HUES48 (cell line): ENCODE results near the gene RBM14.
"Not testable (repeated sequence)": the region's sequence is repeated elsewhere in the genome, so short reads cannot be mapped to it uniquely, and the experiment has no call there.

Experiments used
- H3K27ac ChIP-seq: one replicate; pipeline ENCODE4 v1.7.0; 2013; ENCODE audit warnings: low read depth, low read length, inconsistent platforms
- H3K27me3 ChIP-seq: 2 replicates; pipeline ENCODE4 v1.6.1; 2013; ENCODE audit warnings: mild to moderate bottlenecking, low read length; ENCODE audit not compliant: control insufficient read depth, insufficient read depth
- H3K36me3 ChIP-seq: 2 replicates; pipeline ENCODE4 v1.6.1; 2013; ENCODE audit warnings: low read length; ENCODE audit not compliant: control insufficient read depth, insufficient read depth
- H3K4me1 ChIP-seq: 2 replicates; pipeline ENCODE4 v1.6.1; 2013; ENCODE audit warnings: mild to moderate bottlenecking, low read length; ENCODE audit not compliant: control insufficient read depth, insufficient read depth
- H3K4me3 ChIP-seq: 2 replicates; pipeline ENCODE4 v1.5.1; 2013; ENCODE audit warnings: mild to moderate bottlenecking, low read depth, low read length
- H3K9ac ChIP-seq: 2 replicates; pipeline ENCODE4 v1.6.1; 2013; ENCODE audit warnings: mild to moderate bottlenecking, low read depth, low read length, moderate library complexity
- H3K9me3 ChIP-seq: 2 replicates; pipeline ENCODE4 v1.6.1; 2013; ENCODE audit warnings: low read length; ENCODE audit not compliant: control insufficient read depth, insufficient read depth

RBM14 gene

GRCh38 chr11:66636411-66636810, 20.0 kb downstream of the RBM14 start:
- Histone ChIP-seq H3K36me3 (peaks cover 57% of the 10 kb centered on the region), H3K4me3 (no peak overlapping the region), H3K27ac (peak overlapping the region; percentile 26), H3K4me1 (peaks cover 25% of the 10 kb centered on the region), H3K27me3 (no peaks in the 10 kb centered on the region), H3K9me3 (no peaks in the 10 kb centered on the region), H3K9ac (no peak overlapping the region)

- Histone ChIP-seq H3K9ac (peak overlapping the region; percentile 83), H3K4me3 (peak overlapping the region; percentile 59), H3K27me3 (no peaks in the 10 kb centered on the region), H3K36me3 (peaks cover 61% of the 10 kb centered on the region), H3K27ac (peak overlapping the region; percentile 95), H3K9me3 (no peaks in the 10 kb centered on the region), H3K4me1 (peaks cover 32% of the 10 kb centered on the region)
Measured at GRCh38 chr11:66637557-66638176, 21.2 kb downstream of the RBM14 start.

GRCh38 chr11:66638177-66639065, 22.0 kb downstream of the RBM14 start, which contains the start of gene RBM4:
RBM4 (plus strand) TSS chr11:66638703; CDS start chr11:66639712, 1,009 bp downstream.
- H3K36me3 ChIP-seq, result peaks cover 61% of the 10 kb centered on the region
- H3K4me3 ChIP-seq, result peak within 1 kb of the TSS; percentile 97
- H3K9ac ChIP-seq, result peak within 1 kb of the TSS; percentile 100
- no peaks in the 10 kb centered on the region for H3K27me3 ChIP-seq
- H3K9me3 ChIP-seq, result no peaks in the 10 kb centered on the region
- H3K27ac ChIP-seq, result peak within 1 kb of the TSS; percentile 96
- H3K4me1 ChIP-seq, result peaks cover 32% of the 10 kb centered on the region

GRCh38 chr11:66639066-66639813, 22.8 kb downstream of the RBM14 start:
- peaks cover 63% of the 10 kb centered on the region for H3K36me3 ChIP-seq
- peak overlapping the region; percentile 96 for H3K27ac ChIP-seq
- H3K4me1 ChIP-seq, result peaks cover 32% of the 10 kb centered on the region
- H3K9ac ChIP-seq, result peak overlapping the region; percentile 100
- H3K4me3 ChIP-seq, result peak overlapping the region; percentile 97
- H3K27me3 ChIP-seq, result no peaks in the 10 kb centered on the region
- no peaks in the 10 kb centered on the region for H3K9me3 ChIP-seq

- H3K27me3 ChIP-seq, H3K27ac ChIP-seq, H3K9ac ChIP-seq, H3K9me3 ChIP-seq: not testable (repeated sequence)
- peak overlapping the region; percentile 97 for H3K4me3 ChIP-seq
- peaks cover 64% of the 10 kb centered on the region for H3K36me3 ChIP-seq
- peaks cover 32% of the 10 kb centered on the region for H3K4me1 ChIP-seq
Measured at GRCh38 chr11:66639814-66640340, 23.4 kb downstream of the RBM14 start.

- H3K4me3 ChIP-seq, result peak overlapping the region; percentile 97
Measured at GRCh38 chr11:66641834-66642233, 25.4 kb downstream of the RBM14 start.

GRCh38 chr11:66643745-66644437, 27.5 kb downstream of the RBM14 start:
- no peak overlapping the region for H3K27ac ChIP-seq
- no peaks in the 10 kb centered on the region for H3K27me3 ChIP-seq
- no peak overlapping the region for H3K9ac ChIP-seq
- peaks cover 23% of the 10 kb centered on the region for H3K4me1 ChIP-seq
- 0 out of 2 replicates have a peak overlapping the region, but pooled peaks have one; percentile 7 for H3K4me3 ChIP-seq
- H3K36me3 ChIP-seq, result peaks cover 93% of the 10 kb centered on the region
- no peaks in the 10 kb centered on the region for H3K9me3 ChIP-seq

More at GRCh38 chr11:66641834-66642233, 25.4 kb downstream of the RBM14 start:
- Histone ChIP-seq H3K27me3 (no peaks in the 10 kb centered on the region), H3K9ac (no peak overlapping the region), H3K27ac (no peak overlapping the region), H3K9me3 (no peaks in the 10 kb centered on the region), H3K36me3 (peaks cover 75% of the 10 kb centered on the region), H3K4me1 (peaks cover 32% of the 10 kb centered on the region)

- Histone ChIP-seq H3K4me1 (peaks cover 2% of the 10 kb centered on the region; the same call in 1 of the 2 replicates), H3K27ac (no peak overlapping the region), H3K36me3 (peaks cover 91% of the 10 kb centered on the region), H3K4me3 (no peak overlapping the region), H3K27me3 (no peaks in the 10 kb centered on the region), H3K9me3 (no peaks in the 10 kb centered on the region), H3K9ac (no peak overlapping the region)
Measured at GRCh38 chr11:66646828-66647227, 30.4 kb downstream of the RBM14 start.

GRCh38 chr11:66649903-66650302, 33.5 kb downstream of the RBM14 start:
- Histone ChIP-seq H3K9me3 (no peaks in the 10 kb centered on the region), H3K36me3 (peaks cover 80% of the 10 kb centered on the region), H3K4me1 (no peaks in the 10 kb centered on the region; the same call in 1 of the 2 replicates), H3K4me3 (no peak overlapping the region), H3K27me3 (no peaks in the 10 kb centered on the region), H3K27ac (no peak overlapping the region), H3K9ac (no peak overlapping the region)

GRCh38 chr11:66651016-66651415, 34.6 kb downstream of the RBM14 start:
- H3K27ac ChIP-seq, result no peak overlapping the region
- H3K27me3 ChIP-seq, result no peaks in the 10 kb centered on the region
- no peaks in the 10 kb centered on the region for H3K9me3 ChIP-seq
- H3K36me3 ChIP-seq, result peaks cover 77% of the 10 kb centered on the region
- H3K4me1 ChIP-seq, result no peaks in the 10 kb centered on the region
- no peak overlapping the region for H3K9ac ChIP-seq
- H3K4me3 ChIP-seq, result no peak overlapping the region
